ENCODE results near the gene KIRREL3.

KIRREL3 gene

GRCh38 chr11:126669416-126669815, 331.2 kb downstream of the KIRREL3 start:
- H3K4me3 ChIP-seq (ENCODE audit: low read length): no peak overlapping the region
- no peak for DNase-seq (ENCODE audit: low read depth)
- TF ChIP-seq, protein P1, sequence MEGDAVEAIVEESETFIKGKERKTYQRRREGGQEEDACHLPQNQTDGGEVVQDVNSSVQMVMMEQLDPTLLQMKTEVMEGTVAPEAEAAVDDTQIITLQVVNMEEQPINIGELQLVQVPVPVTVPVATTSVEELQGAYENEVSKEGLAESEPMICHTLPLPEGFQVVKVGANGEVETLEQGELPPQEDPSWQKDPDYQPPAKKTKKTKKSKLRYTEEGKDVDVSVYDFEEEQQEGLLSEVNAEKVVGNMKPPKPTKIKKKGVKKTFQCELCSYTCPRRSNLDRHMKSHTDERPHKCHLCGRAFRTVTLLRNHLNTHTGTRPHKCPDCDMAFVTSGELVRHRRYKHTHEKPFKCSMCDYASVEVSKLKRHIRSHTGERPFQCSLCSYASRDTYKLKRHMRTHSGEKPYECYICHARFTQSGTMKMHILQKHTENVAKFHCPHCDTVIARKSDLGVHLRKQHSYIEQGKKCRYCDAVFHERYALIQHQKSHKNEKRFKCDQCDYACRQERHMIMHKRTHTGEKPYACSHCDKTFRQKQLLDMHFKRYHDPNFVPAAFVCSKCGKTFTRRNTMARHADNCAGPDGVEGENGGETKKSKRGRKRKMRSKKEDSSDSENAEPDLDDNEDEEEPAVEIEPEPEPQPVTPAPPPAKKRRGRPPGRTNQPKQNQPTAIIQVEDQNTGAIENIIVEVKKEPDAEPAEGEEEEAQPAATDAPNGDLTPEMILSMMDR (conservative IDR thresholded peaks at IDR 0.05; ENCODE audit: low read depth, low read length): no peak

DNA sequence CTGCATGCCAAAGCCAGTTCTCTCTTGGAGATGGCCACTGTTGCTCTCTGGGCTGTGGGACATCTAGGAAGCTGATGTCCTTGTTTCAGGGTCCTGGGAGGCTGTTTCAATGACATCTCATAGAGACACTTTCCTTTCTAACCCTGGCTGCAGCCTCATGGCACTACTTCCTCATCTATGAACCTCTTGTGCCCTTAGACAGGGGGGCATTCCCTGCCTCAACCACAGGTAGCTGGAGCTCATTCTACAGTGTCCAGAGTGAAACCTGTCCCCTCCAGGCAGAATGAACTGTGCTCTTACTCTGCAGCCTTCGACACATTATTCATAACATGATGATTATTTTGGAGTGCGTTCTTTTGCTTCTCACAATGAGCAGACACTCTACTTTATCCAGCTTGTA, 335.9 kb downstream of the KIRREL3 start:
- DNase-seq (ENCODE audit: low read depth): no peak
- TF ChIP-seq, protein P1 (conservative IDR thresholded peaks at IDR 0.05; ENCODE audit: low read depth, low read length): no peak
- no peak overlapping the region for H3K4me3 ChIP-seq (ENCODE audit: low read length)

DNA sequence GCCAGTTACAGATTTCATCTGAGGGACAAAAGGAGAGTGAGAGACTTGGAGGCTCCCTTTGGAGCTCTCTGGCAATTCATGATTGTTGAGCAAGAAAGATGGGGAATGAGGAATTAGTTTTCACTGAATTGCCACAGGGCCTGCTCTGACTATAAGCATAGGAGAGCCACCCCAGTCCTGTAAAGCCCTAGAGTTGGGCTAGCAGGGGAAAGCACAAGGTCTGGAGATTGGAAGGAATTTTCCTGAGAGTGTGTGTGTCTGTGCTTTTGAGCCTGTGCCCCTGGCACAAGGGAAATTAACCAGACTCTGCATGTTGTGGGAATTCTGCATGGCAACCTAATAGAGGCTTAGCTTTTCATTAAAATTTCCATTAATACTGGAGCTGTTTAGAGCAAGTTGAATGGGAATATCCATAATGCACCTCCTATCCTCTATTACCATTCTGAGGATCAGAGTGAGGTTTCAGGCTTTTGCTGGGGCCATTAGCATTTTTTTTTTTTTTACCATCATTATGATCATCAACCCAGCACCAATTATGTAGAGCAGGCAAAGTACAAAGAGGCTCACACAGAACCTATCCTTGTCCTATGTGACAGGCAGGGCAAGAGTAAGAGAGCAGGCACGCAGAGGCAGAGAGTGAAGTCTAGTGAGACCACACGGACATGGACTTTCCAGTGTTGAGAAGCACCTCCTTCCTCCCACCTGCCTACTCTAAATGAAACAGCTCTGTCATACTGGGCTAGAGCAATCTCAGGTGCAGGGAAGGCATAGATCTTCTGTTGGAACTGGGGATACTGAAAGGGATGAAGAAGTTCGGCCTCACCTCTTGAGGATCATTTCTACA, 336.6 kb downstream of the KIRREL3 start:
- TF ChIP-seq, protein P1 (conservative IDR thresholded peaks at IDR 0.05; ENCODE audit: low read depth, low read length): no peak
- no peak for DNase-seq (ENCODE audit: low read depth)
- no peak overlapping the region for H3K4me3 ChIP-seq (ENCODE audit: low read length)

DNA sequence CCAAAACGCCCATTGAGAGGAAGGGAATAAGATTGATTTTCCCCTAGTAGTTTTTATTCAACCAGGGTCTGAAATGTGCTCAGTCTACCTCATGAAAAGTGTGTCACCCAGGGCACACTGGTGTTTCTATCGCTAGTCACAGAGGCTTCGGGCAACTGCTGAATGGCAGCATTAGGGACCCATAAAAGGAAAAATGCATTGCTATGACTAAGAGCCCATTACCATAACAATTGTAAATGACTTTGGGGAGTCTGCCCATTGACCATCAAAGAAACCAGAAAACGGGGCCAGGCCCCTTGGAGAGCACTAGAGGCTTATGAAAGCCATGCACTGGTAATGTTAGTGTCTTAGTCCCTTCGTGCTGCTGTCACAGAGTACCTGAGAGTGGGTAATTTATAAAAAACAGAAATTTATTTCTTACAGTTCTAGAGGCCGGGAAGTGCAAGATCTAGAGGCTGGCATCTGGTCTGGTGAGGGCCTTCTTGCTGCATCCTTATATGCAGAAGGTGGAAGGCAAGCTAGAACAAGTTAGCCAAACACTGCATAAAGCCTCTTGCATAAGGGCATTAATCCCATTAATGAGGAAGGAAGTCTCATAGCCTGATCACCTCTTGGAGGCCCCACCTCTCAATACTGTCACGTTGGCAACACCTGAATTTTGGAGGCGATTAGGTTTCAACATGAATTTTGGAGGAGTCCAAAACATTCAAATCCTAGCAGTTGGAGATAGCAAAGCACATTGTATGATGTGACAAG, 338.4 kb downstream of the KIRREL3 start:
- no peak overlapping the region for H3K4me3 ChIP-seq (ENCODE audit: low read length)
- no peak for DNase-seq (ENCODE audit: low read depth)
- TF ChIP-seq, protein P1 (conservative IDR thresholded peaks at IDR 0.05; ENCODE audit: low read depth, low read length): no peak

DNA sequence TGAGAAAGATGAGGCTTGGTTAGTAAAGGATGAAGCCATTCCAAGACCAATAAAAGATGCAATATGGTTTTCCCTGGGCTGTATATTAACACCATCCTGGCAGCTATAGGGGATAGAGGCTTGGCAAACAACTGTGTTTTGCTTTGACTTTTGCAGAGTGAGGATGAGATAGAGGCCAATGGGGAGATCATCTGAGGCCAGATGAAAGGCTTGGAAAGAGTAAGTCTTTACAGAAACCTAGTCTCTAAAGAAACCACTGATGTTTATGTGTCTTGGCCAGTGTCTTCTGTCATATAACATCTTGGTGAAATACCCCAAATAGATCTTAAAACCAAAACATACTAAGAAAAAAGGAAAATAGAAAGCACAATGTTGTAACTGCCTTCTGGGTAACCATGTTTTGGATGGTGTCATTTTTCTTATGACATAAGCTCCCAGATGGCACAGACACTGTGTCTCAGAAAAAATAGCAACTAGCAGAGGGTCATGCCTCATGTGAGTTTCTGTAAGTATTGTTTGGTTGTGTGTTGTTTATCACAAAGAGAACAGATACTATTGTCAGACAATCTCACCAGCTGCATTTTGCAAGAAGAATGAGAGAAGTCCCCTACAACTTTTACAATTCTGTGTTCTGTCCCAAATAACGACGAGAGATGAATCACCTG, 339.7 kb downstream of the KIRREL3 start:
- TF ChIP-seq, protein P1 (conservative IDR thresholded peaks at IDR 0.05; ENCODE audit: low read depth, low read length): no peak
- H3K4me3 ChIP-seq (ENCODE audit: low read length): no peak overlapping the region
- no peak for DNase-seq (ENCODE audit: low read depth)

GRCh38 chr11:126660321-126660720, 340.2 kb downstream of the KIRREL3 start:
- TF ChIP-seq, protein P1 (conservative IDR thresholded peaks at IDR 0.05; ENCODE audit: low read depth, low read length): no peak
- no peak for DNase-seq (ENCODE audit: low read depth)
- no peak overlapping the region for H3K4me3 ChIP-seq (ENCODE audit: low read length)
